Measurements from ENCODE around the gene SUN3.
A peak's percentile ranks its signal among the peaks of the same experiment; 100 is the strongest.

SUN3 gene

GRCh38 chr7:47973739-47974138 lies 55.2 kb downstream of the SUN3 start:
- no peak for FAIRE-seq

- FAIRE-seq, result no peak
Observed at GRCh38 chr7:47970761-47971160, 58.1 kb downstream of the SUN3 start.

GRCh38 chr7:47968847-47969774 lies 59.8 kb downstream of the SUN3 start:
- peak; percentile 60 for FAIRE-seq

GRCh38 chr7:47967708-47968107 lies 61.2 kb downstream of the SUN3 start:
- FAIRE-seq, result no peak

GRCh38 chr7:47967123-47967522 lies 61.8 kb downstream of the SUN3 start:
- FAIRE-seq, result no peak

GRCh38 chr7:47965456-47965855 lies 63.5 kb downstream of the SUN3 start:
- no peak for FAIRE-seq

GRCh38 chr7:47962262-47962661 lies 66.6 kb downstream of the SUN3 start:
- no peak for FAIRE-seq

GRCh38 chr7:47957156-47957555 lies 71.8 kb downstream of the SUN3 start:
- no peak for FAIRE-seq

GRCh38 chr7:47956220-47956619 lies 72.7 kb downstream of the SUN3 start:
- FAIRE-seq, result no peak

- no peak for FAIRE-seq
Observed at GRCh38 chr7:47954231-47954911, 74.5 kb downstream of the SUN3 start.

- FAIRE-seq, result no peak
Observed at GRCh38 chr7:47953822-47954221, 75.1 kb downstream of the SUN3 start.

GRCh38 chr7:47952224-47952623 lies 76.7 kb downstream of the SUN3 start:
- no peak for FAIRE-seq

GRCh38 chr7:47951374-47951773 lies 77.5 kb downstream of the SUN3 start:
- FAIRE-seq, result no peak

GRCh38 chr7:47950714-47951113 lies 78.2 kb downstream of the SUN3 start:
- no peak for FAIRE-seq

GRCh38 chr7:47949703-47950102 lies 79.2 kb downstream of the SUN3 start:
- FAIRE-seq, result no peak

- no peak for FAIRE-seq
Observed at GRCh38 chr7:47948141-47948790, 80.6 kb downstream of the SUN3 start, which contains the start of gene PKD1L1. Gene PKD1L1 (minus strand): TSS chr7:47948466. CDS start chr7:47948440, 26 bp downstream.

- FAIRE-seq, result no peak
Observed at GRCh38 chr7:47947355-47947749, 81.6 kb downstream of the SUN3 start.

GRCh38 chr7:47946581-47947354 lies 82.1 kb downstream of the SUN3 start:
- no peak for FAIRE-seq

- peak; percentile 95 for FAIRE-seq
Observed at GRCh38 chr7:47945261-47946015, 83.5 kb downstream of the SUN3 start.

- FAIRE-seq, result no peak
Observed at GRCh38 chr7:47944536-47945260, 84.2 kb downstream of the SUN3 start.
